Smooth muscle cell (in vitro differentiated cells): ENCODE results near the gene COL3A1. TPM values are rescaled to one million over a fixed set of nuclear protein-coding genes. Genes with fewer than 3 reads are reported as not detected.

Experiments
- DNase-seq: peaks from one replicate; lab custom pipeline; 2025; ENCODE audit not compliant: unreplicated experiment; lab: John Stamatoyannopoulos, UW
- H2AFZ ChIP-seq: fragments of 200-600 bp; sonication (generic); 2 replicates; pipeline ENCODE4 v1.6.0; 2016; ENCODE audit warnings: antibody characterized with exemption, low read depth, mild to moderate bottlenecking
- H3F3A ChIP-seq: fragments of 200-600 bp; sonication (generic); 2 replicates; pipeline ENCODE4 v1.6.0; 2017; ENCODE audit warnings: antibody characterized with exemption, low read depth
- H3K27ac ChIP-seq: fragments of 200-600 bp; sonication (generic); 2 replicates; pipeline ENCODE4 v1.5.1; 2016; ENCODE audit warnings: low read depth, mild to moderate bottlenecking
- H3K27me3 ChIP-seq: fragments of 200-600 bp; sonication (generic); 2 replicates; pipeline ENCODE4 v1.6.1; 2016; ENCODE audit warnings: low read depth, mild to moderate bottlenecking
- H3K36me3 ChIP-seq: fragments of 200-600 bp; sonication (generic); 2 replicates; pipeline ENCODE4 v1.5.1; 2016; ENCODE audit warnings: low read depth
- H3K4me1 ChIP-seq: fragments of 200-600 bp; sonication (generic); 2 replicates; pipeline ENCODE4 v1.5.1; 2016; ENCODE audit warnings: low read depth
- H3K4me2 ChIP-seq: fragments of 200-600 bp; sonication (generic); 2 replicates; pipeline ENCODE4 v1.6.0; 2016; ENCODE audit warnings: mild to moderate bottlenecking
- H3K4me3 ChIP-seq: fragments of 200-600 bp; sonication (generic); 2 replicates; pipeline ENCODE4 v1.5.1; 2016; ENCODE audit warnings: mild to moderate bottlenecking
- H3K79me2 ChIP-seq: fragments of 200-600 bp; sonication (generic); 2 replicates; pipeline ENCODE4 v1.6.0; 2016; ENCODE audit warnings: low read depth, mild to moderate bottlenecking
- H3K9ac ChIP-seq: fragments of 200-600 bp; sonication (generic); 2 replicates; pipeline ENCODE4 v1.6.0; 2016; ENCODE audit warnings: low read depth
- H3K9me3 ChIP-seq: fragments of 200-600 bp; sonication (generic); replicated peaks from 2 replicates; pipeline ENCODE4 v1.5.1; 2016; ENCODE audit warnings: low read depth
- H4K20me1 ChIP-seq: fragments of 200-600 bp; sonication (generic); 2 replicates; pipeline ENCODE4 v1.6.0; 2016; ENCODE audit warnings: low read depth
- WGBS: methylation state at CpG from one replicate; pipeline ENCODE4 v1.1.7; 2016; ENCODE audit warnings: low lambda C conversion rate; 5-methylcytosine and 5-hydroxymethylcytosine counted together
- polyA plus RNA-seq: library from polyadenylated mRNA; unstranded; fragments of >200 nt; fragmentation: Nextera tagmentation; extraction: Ambion mirVana; gene quantifications from 2 replicates; pipeline ENCODE4 v1.2.1, GENCODE V29; 2016
- total RNA-seq: library from RNA; depleted of rRNA; stranded (reverse); fragments of >200 nt; gene quantifications from 2 replicates; pipeline ENCODE4 v1.2.3, GENCODE V29; 2014
- TF ChIP-seq, protein P1 (sequence below): fragments of 200-600 bp; sonication (generic); IDR thresholded peaks from 2 replicates; pipeline ENCODE4 v1.5.1; 2017; ENCODE audit warnings: borderline replicate concordance, mild to moderate bottlenecking, antibody characterized with exemption; ENCODE audit not compliant: insufficient read depth, poor library complexity, severe bottlenecking

Gene COL3A1
- total and polyA plus RNA-seq, 2 experiments from 2014 or later = 10,359 to 11,807 TPM

DNA sequence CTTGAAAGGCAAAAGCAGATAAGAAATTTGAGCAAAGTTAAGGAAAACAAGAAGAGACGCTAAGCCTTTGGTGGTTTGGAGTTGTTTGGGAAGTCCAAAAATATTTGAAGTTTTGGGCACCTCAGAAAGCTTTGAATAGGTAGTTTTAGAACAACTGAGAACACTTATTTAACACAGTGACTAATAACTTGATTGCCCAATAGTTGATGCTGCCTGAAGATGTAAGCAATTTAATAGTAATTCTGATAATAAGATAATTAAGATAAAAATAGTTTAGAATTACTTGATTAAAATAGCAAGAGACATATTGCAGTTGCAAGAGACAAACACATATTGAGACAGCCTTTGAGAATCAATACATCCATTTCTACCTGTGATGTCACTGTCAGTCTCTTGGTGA, 16.5 kb upstream of the COL3A1 start:
- WGBS = 86% methylated on average over 1 of the region's 1 CpG

DNA sequence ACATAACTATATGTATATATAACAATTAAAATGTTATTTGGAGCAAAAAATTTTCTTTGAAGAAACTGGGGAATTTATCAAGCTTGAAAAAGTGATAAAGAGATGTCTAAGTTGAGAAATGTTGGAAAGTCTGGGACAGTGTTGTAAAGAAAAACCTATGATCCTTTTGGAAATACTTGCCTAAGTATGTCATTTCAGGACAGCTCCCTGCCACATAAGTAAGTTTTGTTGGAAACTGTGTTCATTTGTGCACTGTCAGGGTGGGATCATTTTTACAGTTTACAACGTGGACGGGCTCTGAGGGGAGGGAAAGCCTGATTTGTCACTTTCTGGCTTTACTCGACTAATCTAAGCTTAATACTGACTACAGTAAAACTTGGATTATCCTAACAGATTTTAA, 10.4 kb upstream of the COL3A1 start:
- Histone ChIP-seq H3K4me3 (peak overlapping the region; percentile 0), H3F3A (peaks cover 6% of the 10 kb centered on the region), H3K79me2 (peaks cover 22% of the 10 kb centered on the region), H4K20me1 (no peaks in the 10 kb centered on the region), H2AFZ (no peak overlapping the region), H3K9ac (peak overlapping the region; percentile 55), H3K27ac (peak overlapping the region; percentile 98), H3K4me1 (peaks cover 22% of the 10 kb centered on the region), H3K9me3 (no peaks in the 10 kb centered on the region), H3K27me3 (no peaks in the 10 kb centered on the region), H3K4me2 (peak overlapping the region; percentile 69), H3K36me3 (no peaks in the 10 kb centered on the region)
- TF ChIP-seq, protein P1, sequence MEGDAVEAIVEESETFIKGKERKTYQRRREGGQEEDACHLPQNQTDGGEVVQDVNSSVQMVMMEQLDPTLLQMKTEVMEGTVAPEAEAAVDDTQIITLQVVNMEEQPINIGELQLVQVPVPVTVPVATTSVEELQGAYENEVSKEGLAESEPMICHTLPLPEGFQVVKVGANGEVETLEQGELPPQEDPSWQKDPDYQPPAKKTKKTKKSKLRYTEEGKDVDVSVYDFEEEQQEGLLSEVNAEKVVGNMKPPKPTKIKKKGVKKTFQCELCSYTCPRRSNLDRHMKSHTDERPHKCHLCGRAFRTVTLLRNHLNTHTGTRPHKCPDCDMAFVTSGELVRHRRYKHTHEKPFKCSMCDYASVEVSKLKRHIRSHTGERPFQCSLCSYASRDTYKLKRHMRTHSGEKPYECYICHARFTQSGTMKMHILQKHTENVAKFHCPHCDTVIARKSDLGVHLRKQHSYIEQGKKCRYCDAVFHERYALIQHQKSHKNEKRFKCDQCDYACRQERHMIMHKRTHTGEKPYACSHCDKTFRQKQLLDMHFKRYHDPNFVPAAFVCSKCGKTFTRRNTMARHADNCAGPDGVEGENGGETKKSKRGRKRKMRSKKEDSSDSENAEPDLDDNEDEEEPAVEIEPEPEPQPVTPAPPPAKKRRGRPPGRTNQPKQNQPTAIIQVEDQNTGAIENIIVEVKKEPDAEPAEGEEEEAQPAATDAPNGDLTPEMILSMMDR = no peak
- DNase-seq = no peak
- WGBS = 10% methylated on average over 3 of the region's 3 CpGs

More for the DNA sequence above, 16.5 kb upstream of the COL3A1 start:
- H2AFZ ChIP-seq = no peak overlapping the region
- H3K79me2 ChIP-seq = peaks cover 3% of the 10 kb centered on the region
- no peaks in the 10 kb centered on the region for H3K27me3 ChIP-seq
- no peaks in the 10 kb centered on the region for H4K20me1 ChIP-seq
- no peak overlapping the region for H3K4me3 ChIP-seq
- H3F3A ChIP-seq = no peaks in the 10 kb centered on the region
- no peaks in the 10 kb centered on the region for H3K4me1 ChIP-seq
- H3K27ac ChIP-seq = no peak overlapping the region
- no peak overlapping the region for H3K4me2 ChIP-seq
- H3K36me3 ChIP-seq = peaks cover 5% of the 10 kb centered on the region
- TF ChIP-seq, protein P1 = no peak
- DNase-seq = no peak
- no peaks in the 10 kb centered on the region for H3K9me3 ChIP-seq
- no peak overlapping the region for H3K9ac ChIP-seq

DNA sequence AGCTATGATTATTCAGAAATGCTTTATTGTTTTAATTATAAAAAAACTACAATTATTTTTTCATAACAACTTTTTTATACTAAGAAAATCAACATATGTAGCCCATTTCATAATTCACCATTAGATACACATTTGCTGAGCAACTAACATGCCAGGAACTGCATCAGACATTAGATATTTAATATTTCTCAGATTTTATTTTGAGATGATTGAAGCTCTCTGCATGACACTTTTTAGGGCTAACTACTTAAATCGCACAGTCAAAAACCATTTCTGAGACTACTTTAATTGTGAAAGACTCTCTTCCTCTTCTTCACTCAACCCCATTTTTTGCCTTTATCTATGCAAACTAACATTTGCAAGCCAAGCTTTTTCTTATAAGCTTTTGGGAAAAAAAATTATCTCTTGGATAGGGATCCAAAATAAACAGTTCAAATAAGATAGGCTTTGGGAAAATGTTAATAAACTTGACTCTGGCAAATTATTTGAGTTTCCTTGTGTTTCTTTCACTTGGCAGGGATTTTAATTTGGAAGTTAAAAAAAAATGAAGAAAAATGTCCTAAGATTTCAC, 9.1 kb upstream of the COL3A1 start:
- peaks cover 30% of the 10 kb centered on the region for H3K79me2 ChIP-seq
- DNase-seq = no peak
- 50% methylated on average over 1 of the region's 1 CpG for WGBS
- peak overlapping the region; percentile 98 for H3K27ac ChIP-seq
- no peak overlapping the region for H2AFZ ChIP-seq
- H3K4me2 ChIP-seq = peak overlapping the region; percentile 69
- peak overlapping the region; percentile 0 for H3K4me3 ChIP-seq
- H3K9me3 ChIP-seq = no peaks in the 10 kb centered on the region
- peak overlapping the region; percentile 55 for H3K9ac ChIP-seq
- no peaks in the 10 kb centered on the region for H4K20me1 ChIP-seq
- peaks cover 11% of the 10 kb centered on the region for H3F3A ChIP-seq
- H3K36me3 ChIP-seq = no peaks in the 10 kb centered on the region
- H3K4me1 ChIP-seq = peaks cover 26% of the 10 kb centered on the region
- no peaks in the 10 kb centered on the region for H3K27me3 ChIP-seq
- TF ChIP-seq, protein P1 = no peak

DNA sequence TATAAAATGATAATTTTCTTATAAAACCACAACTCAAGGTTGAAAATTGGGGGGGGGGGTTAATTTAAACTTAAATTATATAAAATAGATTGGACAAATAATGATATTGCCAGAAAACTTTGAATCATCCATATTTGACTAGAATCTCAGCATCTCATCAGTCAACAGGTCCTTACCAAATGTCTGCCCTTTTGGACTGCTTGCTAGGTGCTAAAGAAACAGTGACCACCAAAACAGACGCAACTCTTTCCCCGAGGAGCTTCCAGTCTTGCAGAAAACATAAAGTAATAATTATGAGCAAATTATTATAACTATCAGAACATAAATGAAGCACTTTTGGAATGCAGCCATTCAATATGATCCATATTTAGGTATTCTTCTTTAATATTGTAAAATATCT, 8.6 kb upstream of the COL3A1 start:
- Histone ChIP-seq H3K4me3 (no peak overlapping the region), H3K9ac (peak overlapping the region; percentile 55), H3F3A (peaks cover 14% of the 10 kb centered on the region), H3K9me3 (no peaks in the 10 kb centered on the region), H3K79me2 (peaks cover 34% of the 10 kb centered on the region), H3K4me2 (peak overlapping the region; percentile 69), H3K27ac (peak overlapping the region; percentile 98), H3K4me1 (peaks cover 31% of the 10 kb centered on the region), H4K20me1 (no peaks in the 10 kb centered on the region), H3K27me3 (no peaks in the 10 kb centered on the region), H3K36me3 (no peaks in the 10 kb centered on the region), H2AFZ (no peak overlapping the region)
- 91% methylated on average over 2 of the region's 2 CpGs for WGBS
- TF ChIP-seq, protein P1 = no peak
- DNase-seq = no peak
